Loucy (cell line): ENCODE data around the gene MYL7.

ENCODE experiments used
- H2AFZ ChIP-seq: fragments of 200-600 bp; sonication (generic); 2 replicates; pipeline ENCODE4 v1.6.0; 2016; ENCODE audit warnings: antibody characterized with exemption, mild to moderate bottlenecking, low read length, moderate library complexity
- H3F3A ChIP-seq: fragments of 200-600 bp; 2 replicates; pipeline ENCODE4 v1.6.0; 2016; ENCODE audit warnings: antibody characterized with exemption, low read depth, mild to moderate bottlenecking
- H3K27me3 ChIP-seq: fragments of 200-600 bp; sonication (generic); 2 replicates; pipeline ENCODE4 v1.6.1; 2014; ENCODE audit warnings: low read length, mild to moderate bottlenecking; ENCODE audit not compliant: insufficient read depth, poor library complexity, severe bottlenecking
- H3K36me3 ChIP-seq: fragments of 200-600 bp; sonication (generic); 2 replicates; pipeline ENCODE4 v1.6.1; 2016; ENCODE audit warnings: low read length; ENCODE audit not compliant: insufficient read depth
- H3K4me1 ChIP-seq: fragments of 200-600 bp; sonication (generic); 2 replicates; pipeline ENCODE4 v1.5.1; 2014; ENCODE audit warnings: low read length, mild to moderate bottlenecking; ENCODE audit not compliant: insufficient read depth, poor library complexity, severe bottlenecking
- H3K4me2 ChIP-seq: fragments of 200-600 bp; sonication (generic); 2 replicates; pipeline ENCODE4 v1.6.0; 2014; ENCODE audit warnings: antibody characterized with exemption, low read length, low read depth, mild to moderate bottlenecking; ENCODE audit not compliant: poor library complexity, severe bottlenecking
- H3K4me3 ChIP-seq: fragments of 200-600 bp; sonication (generic); 2 replicates; pipeline ENCODE4 v1.5.1; 2014; ENCODE audit warnings: low read length, mild to moderate bottlenecking, mixed read lengths; ENCODE audit not compliant: poor library complexity, severe bottlenecking
- H3K79me2 ChIP-seq: fragments of 200-600 bp; sonication (generic); 2 replicates; pipeline ENCODE4 v1.6.1; 2014; ENCODE audit warnings: low read length; ENCODE audit not compliant: insufficient read depth
- H3K9ac ChIP-seq: fragments of 200-600 bp; sonication (generic); 2 replicates; pipeline ENCODE4 v1.6.0; 2014; ENCODE audit warnings: mild to moderate bottlenecking, low read depth, low read length, moderate library complexity; ENCODE audit not compliant: poor library complexity, severe bottlenecking
- H3K9me2 ChIP-seq: fragments of 200-600 bp; sonication (generic); replicated peaks from 2 replicates; pipeline ENCODE4 v1.6.1; 2016; ENCODE audit warnings: low read depth, low read length, mixed read lengths
- H3K9me3 ChIP-seq: fragments of 200-600 bp; sonication (generic); 2 replicates; pipeline ENCODE4 v1.6.1; 2014; ENCODE audit warnings: mild to moderate bottlenecking, antibody characterized with exemption, low read length, low read depth; ENCODE audit not compliant: insufficient read depth
- H4K20me1 ChIP-seq: fragments of 200-600 bp; sonication (generic); 2 replicates; pipeline ENCODE4 v1.6.0; 2014; ENCODE audit warnings: antibody characterized with exemption, low read length, mild to moderate bottlenecking; ENCODE audit not compliant: insufficient read depth, poor library complexity, severe bottlenecking
- CTCF ChIP-seq: fragments of 200-600 bp; sonication (generic); conservative IDR thresholded peaks from 2 replicates; pipeline ENCODE4 v1.5.1; 2014; ENCODE audit warnings: mild to moderate bottlenecking, antibody characterized with exemption, low read length
- EZH2phosphoT487 ChIP-seq: fragments of 200-600 bp; IDR thresholded peaks from 2 replicates; pipeline ENCODE4 v1.6.1; 2018; ENCODE audit warnings: antibody characterized with exemption, mild to moderate bottlenecking, moderate library complexity, borderline replicate concordance

Gene MYL7

GRCh38 chr7:44116789-44117666, 24.1 kb downstream of the MYL7 start:
- Histone ChIP-seq H3K9me3 (no peaks in the 10 kb centered on the region), H3K9me2 (no peaks in the 10 kb centered on the region), H3K9ac (no peak overlapping the region), H3K36me3 (peaks cover 35% of the 10 kb centered on the region; the same call in 1 of the 2 replicates), H3F3A (no peaks in the 10 kb centered on the region), H2AFZ (no peak overlapping the region), H3K4me3 (no peak overlapping the region), H3K79me2 (peaks cover 40% of the 10 kb centered on the region), H4K20me1 (no peaks in the 10 kb centered on the region), H3K4me2 (no peak overlapping the region), H3K4me1 (peaks cover 32% of the 10 kb centered on the region), H3K27me3 (no peaks in the 10 kb centered on the region)
- TF ChIP-seq CTCF (no peak), EZH2phosphoT487 (no peak)

GRCh38 chr7:44116087-44116788, 24.9 kb downstream of the MYL7 start:
- TF ChIP-seq EZH2phosphoT487: no peak
- TF ChIP-seq CTCF: no peak
- Histone ChIP-seq H4K20me1 (no peaks in the 10 kb centered on the region), H3K4me1 (peaks cover 25% of the 10 kb centered on the region), H3K4me3 (no peak overlapping the region), H3K9me3 (no peaks in the 10 kb centered on the region), H3K4me2 (no peak overlapping the region), H3K27me3 (no peaks in the 10 kb centered on the region), H3K9ac (no peak overlapping the region), H3K36me3 (peaks cover 43% of the 10 kb centered on the region; the same call in 1 of the 2 replicates), H2AFZ (no peak overlapping the region), H3K9me2 (no peaks in the 10 kb centered on the region), H3K79me2 (peaks cover 32% of the 10 kb centered on the region), H3F3A (no peaks in the 10 kb centered on the region)

GRCh38 chr7:44114586-44115310, 26.4 kb downstream of the MYL7 start:
- Histone ChIP-seq H3K27me3 (no peaks in the 10 kb centered on the region), H3K79me2 (peaks cover 17% of the 10 kb centered on the region; the same call in 1 of the 2 replicates), H3F3A (no peaks in the 10 kb centered on the region), H4K20me1 (no peaks in the 10 kb centered on the region), H3K9me3 (no peaks in the 10 kb centered on the region), H3K9ac (no peak overlapping the region), H3K9me2 (no peaks in the 10 kb centered on the region), H3K4me1 (peaks cover 10% of the 10 kb centered on the region), H3K4me2 (no peak overlapping the region), H2AFZ (no peak overlapping the region), H3K4me3 (no peak overlapping the region), H3K36me3 (peaks cover 47% of the 10 kb centered on the region; the same call in 1 of the 2 replicates)
- no peak for TF ChIP-seq CTCF
- no peak for TF ChIP-seq EZH2phosphoT487
